ENCODE measurements around the gene SCGB3A2. TPM values are rescaled to one million over a fixed set of nuclear protein-coding genes. Genes with fewer than 3 reads are reported as not detected.

The SCGB3A2 gene
- total and polyA plus RNA-seq, 12 donors, result 0.69 to 0.79 (median 0.71) TPM; not detected in 9

DNA sequence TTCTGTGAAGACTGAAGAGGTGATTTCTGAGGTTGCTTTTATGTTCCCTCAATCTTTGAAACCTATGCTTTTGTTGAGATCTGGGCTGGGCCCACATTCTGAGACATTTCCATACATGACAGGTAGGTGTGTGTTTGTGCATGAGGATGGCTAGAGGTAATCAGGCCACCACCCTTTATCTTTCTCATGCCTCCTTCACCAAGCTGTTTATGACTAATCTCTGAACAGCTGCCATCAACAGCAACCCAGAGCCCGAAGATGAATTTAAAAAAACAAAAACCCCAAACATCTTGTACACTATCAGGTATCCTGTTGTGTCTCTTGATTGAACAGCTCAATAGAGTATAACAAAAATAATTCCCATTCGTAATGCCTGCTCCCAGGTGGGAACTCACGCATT, 40.4 kb downstream of the SCGB3A2 start:
- peaks cover 5% of the 10 kb centered on the region for H3K27me3 ChIP-seq
- peaks cover 0 to 10% (median 0%) of the 10 kb centered on the region in 3 donors for H3K9me3 ChIP-seq (replicated peaks in 1 of 3)
- H3K27ac ChIP-seq, result no peak overlapping the region
- TF ChIP-seq POLR2A (IDR thresholded peaks at IDR 0.05), result no peak
- TF ChIP-seq, protein P1, sequence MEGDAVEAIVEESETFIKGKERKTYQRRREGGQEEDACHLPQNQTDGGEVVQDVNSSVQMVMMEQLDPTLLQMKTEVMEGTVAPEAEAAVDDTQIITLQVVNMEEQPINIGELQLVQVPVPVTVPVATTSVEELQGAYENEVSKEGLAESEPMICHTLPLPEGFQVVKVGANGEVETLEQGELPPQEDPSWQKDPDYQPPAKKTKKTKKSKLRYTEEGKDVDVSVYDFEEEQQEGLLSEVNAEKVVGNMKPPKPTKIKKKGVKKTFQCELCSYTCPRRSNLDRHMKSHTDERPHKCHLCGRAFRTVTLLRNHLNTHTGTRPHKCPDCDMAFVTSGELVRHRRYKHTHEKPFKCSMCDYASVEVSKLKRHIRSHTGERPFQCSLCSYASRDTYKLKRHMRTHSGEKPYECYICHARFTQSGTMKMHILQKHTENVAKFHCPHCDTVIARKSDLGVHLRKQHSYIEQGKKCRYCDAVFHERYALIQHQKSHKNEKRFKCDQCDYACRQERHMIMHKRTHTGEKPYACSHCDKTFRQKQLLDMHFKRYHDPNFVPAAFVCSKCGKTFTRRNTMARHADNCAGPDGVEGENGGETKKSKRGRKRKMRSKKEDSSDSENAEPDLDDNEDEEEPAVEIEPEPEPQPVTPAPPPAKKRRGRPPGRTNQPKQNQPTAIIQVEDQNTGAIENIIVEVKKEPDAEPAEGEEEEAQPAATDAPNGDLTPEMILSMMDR (IDR thresholded peaks at IDR 0.05), result no peak
- DNase-seq, result no peak
- no peaks in the 10 kb centered on the region for H3K4me1 ChIP-seq (replicated peaks in 1 of 2)
- intact Hi-C loops (cut with DNase I), result no loop called here
- H3K36me3 ChIP-seq (replicated peaks in 1 of 2), result no peaks in the 10 kb centered on the region
- 64 to 83% (median 73%) methylated on average over 3 of the region's 3 CpGs for WGBS, 4 donors
- H3K4me3 ChIP-seq, result no peak overlapping the region

DNA sequence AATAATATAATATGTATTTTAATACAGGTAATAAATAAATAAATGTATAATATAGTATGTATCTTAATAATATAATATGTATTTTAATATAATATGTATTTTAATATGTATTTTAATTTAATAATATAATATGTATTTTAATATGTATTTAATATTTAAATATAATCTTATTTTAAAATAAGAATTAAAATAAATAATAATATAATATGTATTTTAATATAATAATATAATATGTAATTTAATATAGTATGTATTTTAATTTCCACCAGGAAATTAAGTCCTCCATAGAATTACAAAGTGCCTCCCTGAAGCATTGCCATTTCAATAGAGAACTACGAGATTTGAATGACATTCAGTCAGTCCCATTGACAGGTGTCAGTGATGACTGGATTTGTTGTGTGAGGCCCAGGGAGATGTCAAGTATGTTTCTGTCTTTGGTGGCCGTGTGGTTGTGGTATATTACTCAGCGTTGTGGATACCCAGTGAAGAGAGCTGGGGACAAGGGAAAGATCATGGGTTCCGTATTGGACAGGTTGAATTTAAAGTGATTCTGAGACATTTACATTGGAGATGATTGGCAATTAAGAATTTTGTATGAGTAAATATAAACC, 42.0 kb downstream of the SCGB3A2 start:
- intact Hi-C loops (cut with DNase I), result no loop called here
- WGBS, 4 donors, result 76 to 90% (median 80%) methylated on average over 4 of the region's 4 CpGs
- H3K4me1 ChIP-seq (replicated peaks in 1 of 2), result no peaks in the 10 kb centered on the region

DNA sequence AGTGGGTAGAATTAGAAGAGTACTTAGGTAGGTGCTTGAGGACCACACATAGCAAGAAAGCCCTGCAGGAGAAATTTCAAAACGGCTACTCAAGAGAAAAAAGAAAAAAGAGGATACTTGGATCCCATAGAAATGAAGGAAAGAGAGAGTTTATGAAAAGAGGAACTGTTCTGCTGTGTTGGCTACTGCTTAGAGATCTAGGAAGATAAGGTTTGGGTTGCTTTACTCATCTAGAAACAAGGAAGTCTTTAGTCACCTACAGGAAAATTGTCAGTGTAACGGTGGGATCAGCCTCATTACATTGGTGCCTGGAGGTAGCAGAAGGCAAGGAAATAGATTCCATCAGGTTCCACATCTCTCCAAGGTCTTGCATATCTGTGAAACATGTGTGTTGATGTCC, 42.6 kb downstream of the SCGB3A2 start:
- Histone ChIP-seq H3K27me3 (no peaks in the 10 kb centered on the region), H3K4me3 (no peak overlapping the region), H3K36me3 (replicated peaks in 1 of 2) (no peaks in the 10 kb centered on the region), H3K9me3 (replicated peaks in 1 of 3) (peaks cover 0 to 10% (median 0%) of the 10 kb centered on the region in 3 donors), H3K27ac (no peak overlapping the region), H3K4me1 (replicated peaks in 1 of 2) (no peaks in the 10 kb centered on the region)
- TF ChIP-seq, protein P1 (IDR thresholded peaks at IDR 0.05), result no peak
- TF ChIP-seq POLR2A (IDR thresholded peaks at IDR 0.05), result no peak
- intact Hi-C loops (cut with DNase I), result no loop called here
- no peak for DNase-seq
- WGBS, 4 donors, result 54 to 60% (median 56%) methylated on average over 2 of the region's 2 CpGs

More for the DNA sequence above, 42.0 kb downstream of the SCGB3A2 start:
- Histone ChIP-seq H3K27me3 (no peaks in the 10 kb centered on the region), H3K9me3 (replicated peaks in 1 of 3) (peaks cover 0 to 10% (median 0%) of the 10 kb centered on the region in 3 donors), H3K36me3 (replicated peaks in 1 of 2) (no peaks in the 10 kb centered on the region), H3K27ac (no peak overlapping the region), H3K4me3 (no peak overlapping the region)
- TF ChIP-seq, protein P1 (IDR thresholded peaks at IDR 0.05), result no peak
- no peak for TF ChIP-seq POLR2A (IDR thresholded peaks at IDR 0.05)
- no peak for DNase-seq

DNA sequence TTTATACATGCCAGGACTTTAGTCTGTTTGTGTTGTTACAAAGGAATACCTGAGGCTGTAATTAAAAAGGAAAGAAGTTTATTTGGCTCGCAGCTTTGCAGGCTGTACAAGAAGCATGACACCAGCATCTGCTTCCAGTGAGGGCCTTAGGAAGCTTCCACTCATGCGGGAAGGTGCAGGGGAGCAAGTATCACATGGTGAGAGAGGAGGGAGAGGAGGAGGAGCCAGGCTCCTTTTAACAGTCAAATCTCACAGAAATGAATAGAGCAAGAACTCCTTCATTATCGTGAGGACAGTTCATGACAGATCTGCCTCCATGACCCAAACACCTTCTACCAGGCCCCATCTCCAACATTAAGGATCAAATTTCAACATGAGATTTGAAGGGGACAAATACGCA, 46.5 kb downstream of the SCGB3A2 start:
- Histone ChIP-seq H3K4me1 (replicated peaks in 1 of 2) (no peaks in the 10 kb centered on the region), H3K36me3 (replicated peaks in 1 of 2) (no peaks in the 10 kb centered on the region), H3K4me3 (no peak overlapping the region), H3K27ac (no peak overlapping the region), H3K9me3 (replicated peaks in 1 of 3) (no peaks in the 10 kb centered on the region), H3K27me3 (no peaks in the 10 kb centered on the region)
- intact Hi-C loops (cut with DNase I), result no loop called here
- 74 to 87% (median 82%) methylated on average over 4 of the region's 4 CpGs for WGBS, 4 donors
- TF ChIP-seq, protein P1 (IDR thresholded peaks at IDR 0.05), result no peak
- no peak for TF ChIP-seq POLR2A (IDR thresholded peaks at IDR 0.05)
- no peak for DNase-seq

All from adrenal gland (tissue), 12 donors.